Lung (tissue), 12 donors: ENCODE results near the gene DHX34. TPM values are rescaled to one million over a fixed set of nuclear protein-coding genes. Genes with fewer than 3 reads are reported as not detected.

Experiments
- ATAC-seq: fragments of 200-7000 bp; cut with Tn5 transposase; one replicate; pipeline ENCODE4 v1.9.1; 2020; ENCODE audit warnings: moderate number of reproducible peaks; ENCODE audit not compliant: insufficient read depth, low FRiP score
- DNase-seq, 3 donors: peaks; one replicate each; pipeline ENCODE4 v3.0.0-alpha.2; 2013 to 2017
- H3K27ac ChIP-seq, 2 donors: one replicate each; pipeline ENCODE4 v1.5.1; 2013; ENCODE audit warnings: mild to moderate bottlenecking in 2 of 2, moderate library complexity in 2 of 2, control low read depth in 1 of 2, inconsistent platforms in 1 of 2, low read depth in 1 of 2, low read length in 1 of 2
- H3K27me3 ChIP-seq, 3 donors: one replicate each; pipeline ENCODE4 v1.5.1; 2013; ENCODE audit warnings: low read length in 2 of 3; ENCODE audit not compliant: control insufficient read depth in 3 of 3, insufficient read depth in 3 of 3
- H3K36me3 ChIP-seq, 4 donors: one replicate each; pipeline ENCODE4 v1.5.1; 2013; ENCODE audit warnings: low read length in 4 of 4, mild to moderate bottlenecking in 1 of 4, moderate library complexity in 1 of 4; ENCODE audit not compliant: control insufficient read depth in 4 of 4, insufficient read depth in 4 of 4
- H3K4me1 ChIP-seq, 5 donors: one replicate each; pipeline ENCODE4 v1.5.1; 2013; ENCODE audit warnings: low read length in 5 of 5, mild to moderate bottlenecking in 2 of 5, moderate library complexity in 1 of 5; ENCODE audit not compliant: control insufficient read depth in 5 of 5, insufficient read depth in 5 of 5
- H3K4me3 ChIP-seq: one replicate; pipeline ENCODE4 v1.5.1; 2013; ENCODE audit warnings: mild to moderate bottlenecking, control low read depth, moderate library complexity
- H3K9ac ChIP-seq, 2 donors: one replicate each; pipeline ENCODE4 v1.5.1; 2013; ENCODE audit warnings: low read length in 2 of 2, control low read depth in 1 of 2; ENCODE audit not compliant: insufficient read depth in 1 of 2
- H3K9me3 ChIP-seq, 4 donors: one replicate each; pipeline ENCODE4 v1.5.1; 2013; ENCODE audit warnings: low read length in 3 of 4, mild to moderate bottlenecking in 1 of 4, moderate library complexity in 1 of 4; ENCODE audit not compliant: control insufficient read depth in 4 of 4, insufficient read depth in 3 of 4
- WGBS, 2 donors: extraction: QIAGEN DNeasy Blood & Tissue Kit; methylation state at CpG; one replicate each; pipeline ENCODE4 v1.1.7; 2013; 5-methylcytosine and 5-hydroxymethylcytosine counted together
- polyA plus RNA-seq, 2 donors: library from polyadenylated mRNA; stranded (reverse); fragments of 200-250 nt; gene quantifications; one replicate each; pipeline ENCODE4 v1.2.1, GENCODE V29; 2013
- total RNA-seq, 2 donors: library from RNA; depleted of rRNA in 1 of 2; stranded (reverse); fragments of >200 nt in 1 of 2; gene quantifications; one replicate each; pipeline ENCODE4 v1.2.1, GENCODE V29; 2014 to 2021
- TF ChIP-seq, protein P1 (sequence below): IDR thresholded peaks from 2 replicates; pipeline ENCODE4 v1.5.1; 2012; ENCODE audit warnings: mild to moderate bottlenecking; ENCODE audit errors: control extremely low read depth, extremely low read depth
- donor health status: control.
- donor health status: control.
- donor health status: Bipolar disorder and iron deficiency.
- donor health status: healthy.
- donor health status: DM: yes; HTN: yes; CAD: no.

The DHX34 gene
- total and polyA plus RNA-seq, 4 donors = 13.5 to 24.2 (median 16.5) TPM

DNA sequence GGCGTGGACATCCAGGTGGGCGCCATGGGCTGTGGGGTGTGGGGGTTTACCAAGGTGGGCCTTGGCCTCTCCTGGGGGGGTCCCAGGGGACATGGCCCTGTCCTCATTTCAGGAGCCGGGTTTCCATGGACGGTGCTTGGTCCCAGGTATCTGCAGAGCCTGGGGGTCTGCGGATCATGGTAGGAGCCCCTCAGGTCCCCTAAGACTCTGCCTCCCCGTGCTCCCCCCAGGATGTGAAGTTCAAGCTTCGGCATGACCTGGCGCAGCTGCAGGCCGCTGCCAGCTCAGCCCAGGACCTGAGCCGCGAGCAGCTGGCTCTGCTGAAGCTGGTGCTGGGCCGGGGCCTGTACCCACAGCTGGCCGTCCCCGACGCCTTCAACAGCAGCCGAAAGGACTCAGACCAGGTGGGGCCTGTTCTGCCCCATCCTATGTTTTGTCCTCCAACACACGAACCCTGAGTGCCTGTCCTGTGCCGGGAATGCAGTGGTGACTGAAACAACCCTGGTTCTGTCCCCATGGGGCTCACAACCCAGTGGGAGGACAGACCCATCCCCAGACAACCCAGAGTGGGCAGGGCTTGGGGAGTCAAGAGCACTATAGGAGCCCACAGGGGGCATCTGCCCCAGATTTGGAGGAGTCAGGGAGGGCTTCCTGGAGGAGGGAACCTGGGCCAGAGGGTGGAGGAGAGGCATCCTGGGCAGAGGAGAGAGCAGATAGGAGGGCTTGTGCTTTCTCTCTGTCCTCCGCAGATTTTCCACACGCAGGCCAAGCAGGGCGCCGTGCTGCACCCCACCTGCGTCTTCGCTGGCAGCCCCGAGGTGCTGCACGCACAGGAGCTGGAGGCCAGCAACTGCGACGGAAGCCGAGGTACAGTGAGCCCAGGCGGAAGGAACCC lies 26.8 kb downstream of the DHX34 start:
- 95 to 96% methylated on average over 27 to 30 of the region's 30 CpGs for WGBS, 2 donors

DNA sequence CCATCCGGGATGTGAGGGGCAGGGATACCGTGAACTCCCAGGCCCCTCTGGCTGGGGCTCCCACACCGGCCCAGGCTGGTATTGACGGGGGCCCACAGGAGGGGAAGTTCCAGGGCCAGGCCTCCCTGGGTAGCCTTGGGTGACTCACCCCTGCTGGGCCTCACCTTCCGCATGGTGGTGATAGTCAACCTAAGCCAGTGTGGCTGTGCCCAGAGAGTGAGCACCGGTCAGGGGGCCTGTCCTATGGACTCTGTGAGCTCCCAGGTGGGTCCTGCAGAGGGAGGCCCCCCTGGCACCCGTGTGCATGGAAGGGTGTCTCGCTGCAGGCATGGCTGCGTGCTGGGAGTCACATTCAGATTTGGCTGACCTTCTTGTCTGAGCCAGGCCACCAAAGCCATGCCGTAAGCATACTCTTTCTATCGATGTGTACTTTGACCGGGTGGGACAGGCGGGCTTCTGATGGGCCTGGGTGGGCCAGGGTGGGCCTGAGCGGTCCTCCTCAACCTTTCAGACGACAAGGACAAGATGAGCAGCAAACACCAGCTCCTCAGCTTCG lies 27.6 kb downstream of the DHX34 start:
- H3K36me3 ChIP-seq = peaks cover 16 to 82% (median 38%) of the 10 kb centered on the region in 4 donors
- no peak for ATAC-seq
- H3K27ac ChIP-seq = no peak overlapping the region
- H3K27me3 ChIP-seq = no peaks in the 10 kb centered on the region
- TF ChIP-seq, protein P1, sequence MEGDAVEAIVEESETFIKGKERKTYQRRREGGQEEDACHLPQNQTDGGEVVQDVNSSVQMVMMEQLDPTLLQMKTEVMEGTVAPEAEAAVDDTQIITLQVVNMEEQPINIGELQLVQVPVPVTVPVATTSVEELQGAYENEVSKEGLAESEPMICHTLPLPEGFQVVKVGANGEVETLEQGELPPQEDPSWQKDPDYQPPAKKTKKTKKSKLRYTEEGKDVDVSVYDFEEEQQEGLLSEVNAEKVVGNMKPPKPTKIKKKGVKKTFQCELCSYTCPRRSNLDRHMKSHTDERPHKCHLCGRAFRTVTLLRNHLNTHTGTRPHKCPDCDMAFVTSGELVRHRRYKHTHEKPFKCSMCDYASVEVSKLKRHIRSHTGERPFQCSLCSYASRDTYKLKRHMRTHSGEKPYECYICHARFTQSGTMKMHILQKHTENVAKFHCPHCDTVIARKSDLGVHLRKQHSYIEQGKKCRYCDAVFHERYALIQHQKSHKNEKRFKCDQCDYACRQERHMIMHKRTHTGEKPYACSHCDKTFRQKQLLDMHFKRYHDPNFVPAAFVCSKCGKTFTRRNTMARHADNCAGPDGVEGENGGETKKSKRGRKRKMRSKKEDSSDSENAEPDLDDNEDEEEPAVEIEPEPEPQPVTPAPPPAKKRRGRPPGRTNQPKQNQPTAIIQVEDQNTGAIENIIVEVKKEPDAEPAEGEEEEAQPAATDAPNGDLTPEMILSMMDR = no peak
- H3K9ac ChIP-seq = no peak overlapping the region
- no peak overlapping the region for H3K4me3 ChIP-seq
- H3K4me1 ChIP-seq = no peaks in the 10 kb centered on the region
- 89 to 91% methylated on average over 16 of the region's 16 CpGs for WGBS, 2 donors
- H3K9me3 ChIP-seq = peaks cover 0 to 5% (median 0%) of the 10 kb centered on the region in 4 donors
- DNase-seq = no peak

More for the DNA sequence above, 26.8 kb downstream of the DHX34 start:
- Histone ChIP-seq H3K36me3 (peaks cover 19 to 77% (median 36%) of the 10 kb centered on the region in 4 donors), H3K27me3 (no peaks in the 10 kb centered on the region), H3K9me3 (peaks cover 0 to 5% (median 0%) of the 10 kb centered on the region in 4 donors), H3K27ac (no peak overlapping the region), H3K4me3 (no peak overlapping the region), H3K9ac (no peak overlapping the region), H3K4me1 (no peaks in the 10 kb centered on the region)
- ATAC-seq (no peak), DNase-seq (no peak)
- TF ChIP-seq, protein P1 = no peak

DNA sequence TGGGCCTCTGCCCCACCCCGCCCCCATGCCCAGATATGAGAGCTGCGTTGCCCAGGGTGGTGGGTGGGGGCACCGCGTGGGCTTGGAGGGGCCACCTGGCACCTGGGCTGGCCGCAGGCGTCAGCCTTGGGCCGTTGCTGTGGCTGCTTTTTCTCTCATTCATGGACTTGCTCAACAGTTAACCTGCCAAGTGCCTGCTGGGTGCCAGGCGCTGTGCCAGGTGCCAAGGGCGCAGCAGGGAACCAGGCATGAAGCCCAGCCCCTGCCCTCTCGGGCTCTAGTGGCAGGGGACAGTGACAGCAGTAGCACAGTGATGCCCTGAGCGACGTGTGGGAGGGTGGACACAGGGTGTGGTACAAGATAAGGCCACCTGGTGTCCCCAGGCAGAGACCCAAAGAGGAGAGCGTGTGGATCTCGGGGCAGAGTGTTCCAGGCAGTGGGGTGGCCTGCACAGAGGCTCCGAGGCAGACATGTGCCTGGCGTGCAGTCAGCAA lies 28.1 kb downstream of the DHX34 start:
- Histone ChIP-seq H3K27me3 (no peaks in the 10 kb centered on the region), H3K4me1 (no peaks in the 10 kb centered on the region), H3K36me3 (peaks cover 20 to 86% (median 39%) of the 10 kb centered on the region in 4 donors), H3K9me3 (peaks cover 0 to 5% (median 0%) of the 10 kb centered on the region in 4 donors), H3K4me3 (no peak overlapping the region), H3K9ac (no peak overlapping the region), H3K27ac (peak overlapping the region in 1 of 2 donors; percentile 58)
- DNase-seq = no peak
- WGBS, 2 donors = 91 to 92% methylated on average over 16 of the region's 16 CpGs
- no peak for ATAC-seq
- TF ChIP-seq, protein P1 = no peak
